HEK293 (cell line): Measurements from ENCODE around the gene PRELID3B.

ENCODE experiments used
- CTCF ChIA-PET: fragments of 350-600 bp; formaldehyde crosslinking; extraction: SDS; loops from one replicate; lab custom pipeline; 2021; ENCODE audit warnings: antibody characterized with exemption; lab: Yijun Ruan, JAX
- POLR2A ChIA-PET: fragments of 300-600 bp; formaldehyde crosslinking; extraction: SDS; loops from one replicate; lab custom pipeline; 2020; ENCODE audit warnings: antibody characterized with exemption, inconsistent platforms; lab: Yijun Ruan, JAX
- H3K27ac ChIP-seq: fragments of 200-500 bp; sonication (Bioruptor generic); 2 replicates; pipeline ENCODE4 v1.5.1; 2014; ENCODE audit warnings: low read depth, low read length, control low read depth, inconsistent platforms; ENCODE audit errors: extremely low read depth
- H3K36me3 ChIP-seq, 2 experiments: fragments of 200-500 bp in 1 of 2; sonication (Bioruptor generic) in 1 of 2; 1 replicate in 1 of 2; 2 replicates in 1 of 2; pipeline ENCODE4 v1.5.1; 2014 to 2017; ENCODE audit warnings: inconsistent platforms in 2 of 2, low read length in 2 of 2; ENCODE audit not compliant: control insufficient read depth in 2 of 2, insufficient read depth in 1 of 2
- H3K4me1 ChIP-seq: fragments of 200-500 bp; sonication (Bioruptor generic); 2 replicates; pipeline ENCODE4 v1.5.1; 2014; ENCODE audit warnings: mild to moderate bottlenecking, low read length, inconsistent platforms; ENCODE audit not compliant: control insufficient read depth, insufficient read depth
- H3K4me3 ChIP-seq: 2 replicates; pipeline ENCODE4 v1.5.1; 2011; ENCODE audit warnings: low read depth, mild to moderate bottlenecking, control low read depth, low read length, moderate library complexity
- H3K9me3 ChIP-seq: fragments of 200-500 bp; sonication (Bioruptor generic); 2 replicates; pipeline ENCODE4 v1.5.1; 2014; ENCODE audit warnings: low read depth, low read length, inconsistent platforms; ENCODE audit not compliant: control insufficient read depth, insufficient read depth
- HOXC10 ChIP-seq: sonication (generic); formaldehyde crosslinking; IDR thresholded peaks from 2 replicates; pipeline ENCODE4 v1.8.1; 2023; ENCODE audit warnings: mild to moderate bottlenecking, missing genetic modification reagents
- IKZF3 ChIP-seq: fragments of 450-650 bp; IDR thresholded peaks from 2 replicates; pipeline ENCODE4 v1.5.0; 2018; ENCODE audit warnings: missing biosample characterization, mild to moderate bottlenecking, missing genetic modification characterization, moderate library complexity
- MZF1 ChIP-seq: fragments of 450-650 bp; formaldehyde crosslinking; IDR thresholded peaks from 2 replicates; pipeline ENCODE4 v1.5.1; 2017; ENCODE audit warnings: missing biosample characterization, missing genetic modification characterization, borderline replicate concordance
- PRDM1 ChIP-seq: fragments of 450-650 bp; formaldehyde crosslinking; IDR thresholded peaks from 2 replicates; pipeline ENCODE4; 2016; ENCODE audit warnings: missing biosample characterization, missing genetic modification characterization
- ZBTB1 ChIP-seq: fragments of 450-650 bp; formaldehyde crosslinking; IDR thresholded peaks from 2 replicates; pipeline ENCODE4 v1.5.1; 2016; ENCODE audit warnings: missing biosample characterization, missing genetic modification characterization
- ZBTB48 ChIP-seq: fragments of 450-650 bp; formaldehyde crosslinking; IDR thresholded peaks from 2 replicates; pipeline ENCODE4 v1.5.1; 2016; ENCODE audit warnings: missing biosample characterization, missing genetic modification characterization
- ZBTB8A ChIP-seq: fragments of 450-650 bp; formaldehyde crosslinking; IDR thresholded peaks from 2 replicates; pipeline ENCODE4 v1.5.1; 2016; ENCODE audit warnings: missing biosample characterization, missing genetic modification characterization
- ZNF121 ChIP-seq: fragments of 450-650 bp; formaldehyde crosslinking; IDR thresholded peaks from 2 replicates; pipeline ENCODE4 v1.5.1; 2016; ENCODE audit warnings: missing biosample characterization, missing genetic modification characterization
- ZNF169 ChIP-seq: fragments of 450-650 bp; formaldehyde crosslinking; IDR thresholded peaks from 2 replicates; pipeline ENCODE4 v1.5.1; 2016; ENCODE audit warnings: missing biosample characterization, missing genetic modification characterization
- ZNF184 ChIP-seq: fragments of 450-650 bp; IDR thresholded peaks from 2 replicates; pipeline ENCODE4 v1.5.1; 2018; ENCODE audit warnings: missing biosample characterization, mild to moderate bottlenecking, missing genetic modification characterization
- ZNF214 ChIP-seq: fragments of 450-650 bp; formaldehyde crosslinking; IDR thresholded peaks from 2 replicates; pipeline ENCODE4 v1.5.1; 2017; ENCODE audit warnings: missing biosample characterization, mild to moderate bottlenecking, missing genetic modification characterization, borderline replicate concordance
- ZNF302 ChIP-seq: fragments of 450-650 bp; formaldehyde crosslinking; IDR thresholded peaks from 2 replicates; pipeline ENCODE4 v1.5.1; 2016; ENCODE audit warnings: missing biosample characterization, missing genetic modification characterization, low read depth
- ZNF350 ChIP-seq: fragments of 450-650 bp; formaldehyde crosslinking; IDR thresholded peaks from 2 replicates; pipeline ENCODE4 v1.5.0; 2017; ENCODE audit warnings: missing biosample characterization, mild to moderate bottlenecking, missing genetic modification characterization
- ZNF366 ChIP-seq: fragments of 450-650 bp; formaldehyde crosslinking; conservative IDR thresholded peaks from 2 replicates; pipeline ENCODE4 v1.5.1; 2016; ENCODE audit warnings: missing biosample characterization, missing genetic modification characterization
- ZNF510 ChIP-seq: fragments of 450-650 bp; formaldehyde crosslinking; IDR thresholded peaks from 2 replicates; pipeline ENCODE4 v1.5.1; 2018; ENCODE audit warnings: mild to moderate bottlenecking, missing genetic modification characterization, missing biosample characterization; ENCODE audit not compliant: insufficient replicate concordance
- ZNF555 ChIP-seq: fragments of 450-650 bp; formaldehyde crosslinking; conservative IDR thresholded peaks from 2 replicates; pipeline ENCODE4 v1.5.1; 2017; ENCODE audit warnings: missing biosample characterization, mild to moderate bottlenecking, missing genetic modification characterization, inconsistent platforms
- ZNF560 ChIP-seq: fragments of 450-650 bp; formaldehyde crosslinking; IDR thresholded peaks from 2 replicates; pipeline ENCODE4 v1.5.1; 2017; ENCODE audit warnings: missing biosample characterization, missing genetic modification characterization, borderline replicate concordance
- ZNF600 ChIP-seq: fragments of 450-650 bp; formaldehyde crosslinking; IDR thresholded peaks from 2 replicates; pipeline ENCODE4 v1.5.1; 2016; ENCODE audit warnings: missing biosample characterization, missing genetic modification characterization
- ZNF621 ChIP-seq: fragments of 450-650 bp; formaldehyde crosslinking; IDR thresholded peaks from 2 replicates; pipeline ENCODE4 v1.5.1; 2017; ENCODE audit warnings: missing biosample characterization, missing genetic modification characterization
- ZNF701 ChIP-seq: fragments of 450-650 bp; formaldehyde crosslinking; IDR thresholded peaks from 2 replicates; pipeline ENCODE4 v1.5.1; 2016; ENCODE audit warnings: missing biosample characterization, missing genetic modification characterization
- ZNF776 ChIP-seq: fragments of 450-650 bp; formaldehyde crosslinking; IDR thresholded peaks from 2 replicates; pipeline ENCODE4 v1.5.0; 2017; ENCODE audit warnings: missing biosample characterization, missing genetic modification characterization, borderline replicate concordance
- ZNF777 ChIP-seq: fragments of 450-650 bp; formaldehyde crosslinking; IDR thresholded peaks from 2 replicates; pipeline ENCODE4 v1.5.1; 2017; ENCODE audit warnings: missing biosample characterization, missing genetic modification characterization, borderline replicate concordance
- TF ChIP-seq, protein P1 (sequence below): fragments of 450-650 bp; formaldehyde crosslinking; IDR thresholded peaks from 2 replicates; pipeline ENCODE4 v1.5.1; 2016; ENCODE audit warnings: missing biosample characterization, missing genetic modification characterization, borderline replicate concordance
- TF ChIP-seq, protein P2 (sequence below): IDR thresholded peaks from 2 replicates; pipeline ENCODE4 v1.6.1; 2011; ENCODE audit warnings: mild to moderate bottlenecking, low read depth, low read length, borderline replicate concordance
- TF ChIP-seq, protein P3 (sequence below): fragments of 450-650 bp; formaldehyde crosslinking; IDR thresholded peaks from 2 replicates; pipeline ENCODE4 v1.5.1; 2016; ENCODE audit warnings: missing biosample characterization, missing genetic modification characterization, low read depth
- TF ChIP-seq, protein P4 (sequence below): fragments of 450-650 bp; formaldehyde crosslinking; IDR thresholded peaks from 2 replicates; pipeline ENCODE4 v1.5.1; 2016; ENCODE audit warnings: missing biosample characterization, missing genetic modification characterization
- TF ChIP-seq, protein P5 (sequence below): fragments of 450-650 bp; formaldehyde crosslinking; IDR thresholded peaks from 2 replicates; pipeline ENCODE4 v1.5.1; 2016; ENCODE audit warnings: missing biosample characterization, missing genetic modification characterization
- TF ChIP-seq, protein P6 (sequence below): fragments of 450-650 bp; IDR thresholded peaks from 2 replicates; pipeline ENCODE4 v1.5.1; 2018; ENCODE audit warnings: missing biosample characterization, missing genetic modification characterization

PRELID3B gene

DNA sequence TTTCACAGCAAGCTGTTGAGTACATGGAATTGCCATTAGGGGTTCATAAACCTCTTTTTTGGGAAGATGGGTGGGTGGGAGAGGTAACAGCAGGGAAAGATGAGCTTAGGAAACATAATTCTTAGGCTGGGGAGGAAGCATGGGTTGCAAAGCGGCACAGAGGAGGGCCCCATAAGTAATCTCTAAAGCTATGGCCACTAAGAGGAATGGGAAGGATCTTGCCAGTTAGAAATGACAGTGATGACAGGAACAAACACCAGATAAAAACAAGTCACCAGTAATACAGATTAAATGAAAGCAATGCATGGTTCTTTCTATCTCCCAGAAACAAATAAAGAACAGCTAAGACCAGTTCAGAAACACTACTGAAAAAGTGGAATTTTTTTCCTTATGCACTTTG lies 31.0 kb upstream of the PRELID3B start:
- ChIA-PET CTCF (interaction anchor here (3.0 kb wide), 1 partner anchor 15 kb away, joined by 11 read pairs; no protein-coding TSS in a partner anchor), POLR2A (interaction anchor here (1.2 kb wide), 1 partner anchor 41 kb away, joined by 4 read pairs; the partner anchor contains the start of gene ATP5F1E)
- TF ChIP-seq, protein P1, sequence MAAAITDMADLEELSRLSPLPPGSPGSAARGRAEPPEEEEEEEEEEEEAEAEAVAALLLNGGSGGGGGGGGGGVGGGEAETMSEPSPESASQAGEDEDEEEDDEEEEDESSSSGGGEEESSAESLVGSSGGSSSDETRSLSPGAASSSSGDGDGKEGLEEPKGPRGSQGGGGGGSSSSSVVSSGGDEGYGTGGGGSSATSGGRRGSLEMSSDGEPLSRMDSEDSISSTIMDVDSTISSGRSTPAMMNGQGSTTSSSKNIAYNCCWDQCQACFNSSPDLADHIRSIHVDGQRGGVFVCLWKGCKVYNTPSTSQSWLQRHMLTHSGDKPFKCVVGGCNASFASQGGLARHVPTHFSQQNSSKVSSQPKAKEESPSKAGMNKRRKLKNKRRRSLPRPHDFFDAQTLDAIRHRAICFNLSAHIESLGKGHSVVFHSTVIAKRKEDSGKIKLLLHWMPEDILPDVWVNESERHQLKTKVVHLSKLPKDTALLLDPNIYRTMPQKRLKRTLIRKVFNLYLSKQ (tag by site-specific recombination): no peak
- TF ChIP-seq ZNF350 (tag by site-specific recombination): no peak
- no peak for TF ChIP-seq ZBTB8A (tag by site-specific recombination)
- no peak for TF ChIP-seq ZNF302 (tag by site-specific recombination)
- TF ChIP-seq MZF1: no peak
- TF ChIP-seq ZNF184: no peak
- no peak for TF ChIP-seq ZNF510 (tag by site-specific recombination)
- no peak for TF ChIP-seq ZNF777
- TF ChIP-seq ZNF621 (tag by site-specific recombination): no peak
- no peak for TF ChIP-seq ZBTB48
- no peak for TF ChIP-seq ZNF121 (tag by site-specific recombination)
- TF ChIP-seq, protein P2, sequence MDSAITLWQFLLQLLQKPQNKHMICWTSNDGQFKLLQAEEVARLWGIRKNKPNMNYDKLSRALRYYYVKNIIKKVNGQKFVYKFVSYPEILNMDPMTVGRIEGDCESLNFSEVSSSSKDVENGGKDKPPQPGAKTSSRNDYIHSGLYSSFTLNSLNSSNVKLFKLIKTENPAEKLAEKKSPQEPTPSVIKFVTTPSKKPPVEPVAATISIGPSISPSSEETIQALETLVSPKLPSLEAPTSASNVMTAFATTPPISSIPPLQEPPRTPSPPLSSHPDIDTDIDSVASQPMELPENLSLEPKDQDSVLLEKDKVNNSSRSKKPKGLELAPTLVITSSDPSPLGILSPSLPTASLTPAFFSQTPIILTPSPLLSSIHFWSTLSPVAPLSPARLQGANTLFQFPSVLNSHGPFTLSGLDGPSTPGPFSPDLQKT: no peak
- no peak for TF ChIP-seq ZNF701 (tag by site-specific recombination)
- Histone ChIP-seq H3K4me3 (no peak overlapping the region), H3K27ac (no peak overlapping the region), H3K36me3 (no peaks in the 10 kb centered on the region), H3K9me3 (no peaks in the 10 kb centered on the region), H3K4me1 (no peaks in the 10 kb centered on the region)

DNA sequence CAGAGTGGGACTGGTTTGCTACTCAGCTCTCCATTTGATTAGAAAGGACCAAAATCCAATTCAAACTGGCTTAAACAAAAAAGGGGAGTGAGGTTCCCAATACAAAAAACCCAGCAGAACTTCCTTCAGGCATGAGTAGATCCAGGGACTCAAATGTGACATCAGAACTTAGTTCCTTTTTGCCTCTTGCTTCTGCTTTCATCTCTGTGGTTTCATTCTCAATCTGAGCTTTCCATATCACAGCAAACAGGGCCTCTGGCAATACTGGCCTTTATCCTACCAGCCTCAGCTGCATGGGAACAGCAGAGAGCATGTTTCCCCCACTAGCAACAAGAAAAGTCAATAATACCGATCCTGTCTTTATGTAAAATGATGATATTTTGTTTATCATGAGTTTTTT lies 28.6 kb upstream of the PRELID3B start:
- Histone ChIP-seq H3K36me3 (no peaks in the 10 kb centered on the region), H3K4me1 (no peaks in the 10 kb centered on the region), H3K4me3 (no peak overlapping the region), H3K9me3 (no peaks in the 10 kb centered on the region), H3K27ac (no peak overlapping the region)
- ChIA-PET POLR2A (no interaction called here), CTCF (interaction anchor here (1.5 to 3.0 kb wide), 2 partner anchors 12 to 17 kb away, joined by 4 to 11 read pairs; no protein-coding TSS in a partner anchor)
- TF ChIP-seq ZNF621 (tag by site-specific recombination) (no peak), ZNF560 (tag by site-specific recombination) (no peak), ZNF214 (tag by site-specific recombination) (no peak), HOXC10 (no peak), PRDM1 (tag by site-specific recombination) (no peak), ZBTB1 (tag by site-specific recombination) (no peak), ZNF600 (tag by site-specific recombination) (no peak), ZNF169 (tag by site-specific recombination) (no peak), IKZF3 (tag by site-specific recombination) (no peak), ZNF366 (tag by site-specific recombination) (no peak), ZNF555 (no peak), ZNF776 (tag by site-specific recombination) (no peak)
- TF ChIP-seq, protein P3, sequence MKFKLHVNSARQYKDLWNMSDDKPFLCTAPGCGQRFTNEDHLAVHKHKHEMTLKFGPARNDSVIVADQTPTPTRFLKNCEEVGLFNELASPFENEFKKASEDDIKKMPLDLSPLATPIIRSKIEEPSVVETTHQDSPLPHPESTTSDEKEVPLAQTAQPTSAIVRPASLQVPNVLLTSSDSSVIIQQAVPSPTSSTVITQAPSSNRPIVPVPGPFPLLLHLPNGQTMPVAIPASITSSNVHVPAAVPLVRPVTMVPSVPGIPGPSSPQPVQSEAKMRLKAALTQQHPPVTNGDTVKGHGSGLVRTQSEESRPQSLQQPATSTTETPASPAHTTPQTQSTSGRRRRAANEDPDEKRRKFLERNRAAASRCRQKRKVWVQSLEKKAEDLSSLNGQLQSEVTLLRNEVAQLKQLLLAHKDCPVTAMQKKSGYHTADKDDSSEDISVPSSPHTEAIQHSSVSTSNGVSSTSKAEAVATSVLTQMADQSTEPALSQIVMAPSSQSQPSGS (tag by site-specific recombination): no peak
- TF ChIP-seq, protein P4, sequence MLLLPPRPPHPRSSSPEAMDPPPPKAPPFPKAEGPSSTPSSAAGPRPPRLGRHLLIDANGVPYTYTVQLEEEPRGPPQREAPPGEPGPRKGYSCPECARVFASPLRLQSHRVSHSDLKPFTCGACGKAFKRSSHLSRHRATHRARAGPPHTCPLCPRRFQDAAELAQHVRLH (tag by site-specific recombination): no peak
- TF ChIP-seq, protein P5, sequence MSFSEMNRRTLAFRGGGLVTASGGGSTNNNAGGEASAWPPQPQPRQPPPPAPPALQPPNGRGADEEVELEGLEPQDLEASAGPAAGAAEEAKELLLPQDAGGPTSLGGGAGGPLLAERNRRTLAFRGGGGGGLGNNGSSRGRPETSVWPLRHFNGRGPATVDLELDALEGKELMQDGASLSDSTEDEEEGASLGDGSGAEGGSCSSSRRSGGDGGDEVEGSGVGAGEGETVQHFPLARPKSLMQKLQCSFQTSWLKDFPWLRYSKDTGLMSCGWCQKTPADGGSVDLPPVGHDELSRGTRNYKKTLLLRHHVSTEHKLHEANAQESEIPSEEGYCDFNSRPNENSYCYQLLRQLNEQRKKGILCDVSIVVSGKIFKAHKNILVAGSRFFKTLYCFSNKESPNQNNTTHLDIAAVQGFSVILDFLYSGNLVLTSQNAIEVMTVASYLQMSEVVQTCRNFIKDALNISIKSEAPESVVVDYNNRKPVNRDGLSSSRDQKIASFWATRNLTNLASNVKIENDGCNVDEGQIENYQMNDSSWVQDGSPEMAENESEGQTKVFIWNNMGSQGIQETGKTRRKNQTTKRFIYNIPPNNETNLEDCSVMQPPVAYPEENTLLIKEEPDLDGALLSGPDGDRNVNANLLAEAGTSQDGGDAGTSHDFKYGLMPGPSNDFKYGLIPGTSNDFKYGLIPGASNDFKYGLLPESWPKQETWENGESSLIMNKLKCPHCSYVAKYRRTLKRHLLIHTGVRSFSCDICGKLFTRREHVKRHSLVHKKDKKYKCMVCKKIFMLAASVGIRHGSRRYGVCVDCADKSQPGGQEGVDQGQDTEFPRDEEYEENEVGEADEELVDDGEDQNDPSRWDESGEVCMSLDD: no peak
- TF ChIP-seq, protein P6, sequence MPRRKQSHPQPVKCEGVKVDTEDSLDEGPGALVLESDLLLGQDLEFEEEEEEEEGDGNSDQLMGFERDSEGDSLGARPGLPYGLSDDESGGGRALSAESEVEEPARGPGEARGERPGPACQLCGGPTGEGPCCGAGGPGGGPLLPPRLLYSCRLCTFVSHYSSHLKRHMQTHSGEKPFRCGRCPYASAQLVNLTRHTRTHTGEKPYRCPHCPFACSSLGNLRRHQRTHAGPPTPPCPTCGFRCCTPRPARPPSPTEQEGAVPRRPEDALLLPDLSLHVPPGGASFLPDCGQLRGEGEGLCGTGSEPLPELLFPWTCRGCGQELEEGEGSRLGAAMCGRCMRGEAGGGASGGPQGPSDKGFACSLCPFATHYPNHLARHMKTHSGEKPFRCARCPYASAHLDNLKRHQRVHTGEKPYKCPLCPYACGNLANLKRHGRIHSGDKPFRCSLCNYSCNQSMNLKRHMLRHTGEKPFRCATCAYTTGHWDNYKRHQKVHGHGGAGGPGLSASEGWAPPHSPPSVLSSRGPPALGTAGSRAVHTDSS (tag by site-specific recombination): no peak
